ENCODE results near the gene HSD17B11.
"Not testable (repeated sequence)": the region's sequence is repeated elsewhere in the genome, so short reads cannot be mapped to it uniquely, and the experiment has no call there.

The HSD17B11 gene

GRCh38 chr4:87388901-87389300 lies 2.1 kb downstream of the HSD17B11 start:
- no peak for DNase-seq (ENCODE audit: low spot score)
- H3K27ac ChIP-seq, result no peak overlapping the region
- no peak for TF ChIP-seq CTCF (IDR thresholded peaks at IDR 0.05)
- peak overlapping the region; percentile 77 for H3K4me3 ChIP-seq

GRCh38 chr4:87387237-87387636 lies 3.8 kb downstream of the HSD17B11 start:
- no peak overlapping the region for H3K27ac ChIP-seq
- no peak for TF ChIP-seq CTCF (IDR thresholded peaks at IDR 0.05)
- H3K4me3 ChIP-seq, result no peak overlapping the region
- no peak for DNase-seq (ENCODE audit: low spot score)

GRCh38 chr4:87384466-87385132 lies 6.4 kb downstream of the HSD17B11 start:
- H3K27ac ChIP-seq; DNase-seq (ENCODE audit: low spot score); H3K4me3 ChIP-seq: not testable (repeated sequence)

GRCh38 chr4:87382931-87383330 lies 8.1 kb downstream of the HSD17B11 start:
- TF ChIP-seq CTCF (IDR thresholded peaks at IDR 0.05), result no peak
- no peak overlapping the region for H3K27ac ChIP-seq

GRCh38 chr4:87382116-87382515 lies 8.9 kb downstream of the HSD17B11 start:
- DNase-seq (ENCODE audit: low spot score), result no peak
- TF ChIP-seq CTCF (IDR thresholded peaks at IDR 0.05), result no peak
- Histone ChIP-seq H3K4me3 (no peak overlapping the region), H3K27ac (no peak overlapping the region)

More at GRCh38 chr4:87382931-87383330, 8.1 kb downstream of the HSD17B11 start:
- no peak for DNase-seq (ENCODE audit: low spot score)
- H3K4me3 ChIP-seq, result no peak overlapping the region

GRCh38 chr4:87377816-87378215 lies 13.2 kb downstream of the HSD17B11 start:
- no peak overlapping the region for H3K27ac ChIP-seq
- TF ChIP-seq CTCF (IDR thresholded peaks at IDR 0.05), result no peak
- no peak overlapping the region for H3K4me3 ChIP-seq
- DNase-seq (ENCODE audit: low spot score), result no peak

- no peak for DNase-seq (ENCODE audit: low spot score)
- peak; percentile 52 for TF ChIP-seq CTCF (IDR thresholded peaks at IDR 0.05)
- Histone ChIP-seq H3K27ac (peak overlapping the region in 1 of 2 donors; percentile 53), H3K4me3 (no peak overlapping the region)
Observed at GRCh38 chr4:87375719-87376291, 15.2 kb downstream of the HSD17B11 start.
